K562 (cell line): ENCODE measurements around the gene ADIPOR1. TPM values are rescaled to one million over a fixed set of nuclear protein-coding genes. Genes with fewer than 3 reads are reported as not detected.

Experiments
- BHLHE40 ChIP-seq: IDR thresholded peaks from 2 replicates; pipeline ENCODE4 v1.6.1; 2011; ENCODE audit warnings: low read length, improper control_type of control experiment
- DMBX1 ChIP-seq: fragments of 250-450 bp; sonication (Bioruptor Pico); IDR thresholded peaks from 2 replicates; pipeline ENCODE4 v1.8.0; 2022; ENCODE audit warnings: inconsistent platforms, mild to moderate bottlenecking, moderate library complexity, borderline replicate concordance
- HIVEP1 ChIP-seq: fragments of 250-450 bp; sonication (Bioruptor Pico); IDR thresholded peaks from 2 replicates; pipeline ENCODE4 v1.4.0; 2020; ENCODE audit warnings: mild to moderate bottlenecking
- MIER1 ChIP-seq: fragments of 450-650 bp; IDR thresholded peaks from 2 replicates; pipeline ENCODE4 v1.6.1; 2016; ENCODE audit warnings: antibody characterized with exemption, mild to moderate bottlenecking, low read depth
- NCOA1 ChIP-seq: fragments of 450-650 bp; IDR thresholded peaks from 2 replicates; pipeline ENCODE4 v1.6.1; 2016; ENCODE audit warnings: low read depth
- NCOA4 ChIP-seq: fragments of 450-650 bp; IDR thresholded peaks from 2 replicates; pipeline ENCODE4 v1.6.1; 2018; ENCODE audit warnings: mild to moderate bottlenecking; ENCODE audit not compliant: partially characterized antibody
- NONO ChIP-seq, 2 experiments: fragments of 200-400 bp in 1 of 2; fragments of 450-650 bp in 1 of 2; formaldehyde crosslinking in 1 of 2; IDR thresholded peaks; 2 replicates each; pipeline ENCODE4 v1.6.1; 2017; ENCODE audit warnings: low read depth in 2 of 2, mild to moderate bottlenecking in 2 of 2, moderate library complexity in 2 of 2, low read length in 1 of 2
- SIN3A ChIP-seq, 2 experiments: fragments of 150-350 bp in 1 of 2; IDR thresholded peaks; 2 replicates each; pipeline ENCODE4 v1.6.1; 2011 to 2016; ENCODE audit warnings: borderline replicate concordance in 2 of 2, low read depth in 2 of 2, low read length in 2 of 2, mild to moderate bottlenecking in 2 of 2, moderate library complexity in 2 of 2; ENCODE audit not compliant: control insufficient read depth in 1 of 2
- ZKSCAN1 ChIP-seq: fragments of 150-350 bp; IDR thresholded peaks from 2 replicates; pipeline ENCODE4 v1.6.1; 2016; ENCODE audit warnings: low read depth, low read length
- ZNF507 ChIP-seq: conservative IDR thresholded peaks from 2 replicates; pipeline ENCODE4 v1.6.1; 2017; ENCODE audit warnings: missing genetic modification characterization, missing compliant biosample characterization
- ZNF695 ChIP-seq: fragments of 450-650 bp; formaldehyde crosslinking; IDR thresholded peaks from 2 replicates; pipeline ENCODE4 v1.4.0; 2020; ENCODE audit warnings: mild to moderate bottlenecking, moderate library complexity
- ZNF780A ChIP-seq: fragments of 250-450 bp; sonication (Bioruptor Pico); IDR thresholded peaks from 2 replicates; pipeline ENCODE4 v1.5.0; 2021; ENCODE audit warnings: mild to moderate bottlenecking
- polyA plus RNA-seq, 8 experiments: library from polyadenylated mRNA; depleted of rRNA in 4 of 8; stranded (reverse) in 5 of 8; unstranded in 3 of 8; fragments of >200 nt; fragmentation: Nextera tagmentation in 2 of 8; fragmentation: Illumina TruSeq in 1 of 8; extraction: Ambion mirVana in 2 of 8; extraction: Trizol in 1 of 8; gene quantifications; 2 replicates each; pipeline versions ENCODE4 v1.2.1 to v1.2.3, GENCODE V29; 2011 to 2014; ENCODE audit warnings: inconsistent platforms in 1 of 8, missing spikeins in 1 of 8
- total RNA-seq, 7 experiments: library from RNA; depleted of rRNA in 6 of 7; stranded (reverse); fragments of >200 nt in 6 of 7; fragmentation: Illumina TruSeq in 2 of 7; extraction: Trizol in 2 of 7; gene quantifications; 2 replicates each; pipeline versions ENCODE4 v1.2.1 to v1.2.3, GENCODE V29; 2011 to 2021; ENCODE audit warnings: low replicate concordance in 1 of 7
- TF ChIP-seq, protein P1 (sequence below), 3 experiments: IDR thresholded peaks in 2 of 3; conservative IDR thresholded peaks in 1 of 3; 2 replicates each; pipeline ENCODE4 v1.5.1; 2011 to 2012; ENCODE audit warnings: low read length in 3 of 3, mild to moderate bottlenecking in 3 of 3, control low read depth in 2 of 3, improper control_type of control experiment in 1 of 3, inconsistent platforms in 1 of 3, low read depth in 1 of 3, mixed read lengths in 1 of 3, moderate library complexity in 1 of 3; ENCODE audit not compliant: insufficient read depth in 2 of 3
- TF ChIP-seq, protein P2 (sequence below), 2 experiments: fragments of 150-350 bp in 1 of 2; IDR thresholded peaks; 2 replicates each; pipeline ENCODE4 v1.6.1; 2012 to 2016; ENCODE audit warnings: low read depth in 2 of 2, low read length in 2 of 2, mild to moderate bottlenecking in 1 of 2, moderate library complexity in 1 of 2
- TF ChIP-seq, protein P3 (sequence below), 3 experiments: fragments of 200-800 bp in 1 of 3; fragments of 250-450 bp in 1 of 3; fragments of 450-650 bp in 1 of 3; sonication (Bioruptor Pico) in 1 of 3; sonication (Bioruptor generic) in 1 of 3; formaldehyde crosslinking in 1 of 3; IDR thresholded peaks; 2 replicates each; pipeline versions ENCODE4 v1.6.1 to v1.8.0; 2016 to 2022; ENCODE audit warnings: mild to moderate bottlenecking in 2 of 3, missing genetic modification characterization in 2 of 3, missing compliant biosample characterization in 1 of 3, moderate library complexity in 1 of 3
- TF ChIP-seq, protein P4 (sequence below): sonication (generic); formaldehyde crosslinking; IDR thresholded peaks from 2 replicates; pipeline ENCODE4 v1.8.0; 2022; ENCODE audit warnings: missing genetic modification reagents, mild to moderate bottlenecking, moderate library complexity, borderline replicate concordance

Gene ADIPOR1
- total and polyA plus RNA-seq, 9 of the 15 experiments (the other 6 are each of a cell fraction or from before 2014, with no cell fraction given), result 29.0 to 217 (median 100) TPM

DNA sequence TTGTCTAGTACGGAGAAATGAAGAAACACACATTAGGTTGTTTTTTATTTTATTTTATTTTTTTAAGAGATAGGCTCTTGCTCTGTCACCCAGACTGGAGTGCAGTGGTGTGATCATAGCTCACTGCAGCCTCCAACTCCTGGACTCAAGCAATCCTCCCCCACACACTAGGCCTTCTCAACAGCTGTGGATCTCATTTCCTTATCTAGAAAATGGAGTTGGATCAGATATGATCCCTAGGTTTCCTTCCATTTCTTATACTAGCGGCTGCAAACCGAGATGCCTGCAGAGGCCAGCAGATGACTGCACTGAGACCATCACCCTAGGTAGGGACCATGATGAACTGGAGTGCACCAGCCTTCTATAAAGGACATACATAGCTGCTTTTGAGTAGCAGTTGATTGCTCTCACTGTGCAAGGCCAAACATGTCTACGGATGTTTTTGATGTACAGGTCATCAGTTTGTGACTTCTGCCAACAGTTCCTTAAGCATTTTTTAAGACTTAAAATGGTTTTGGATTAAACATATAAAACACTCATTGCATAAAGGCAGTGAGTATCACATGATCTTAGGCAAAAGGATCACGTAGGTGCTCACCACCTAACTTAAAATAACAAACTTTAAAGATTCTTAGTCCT lies 19.7 kb downstream of the ADIPOR1 start (continued):
- TF ChIP-seq, protein P1, sequence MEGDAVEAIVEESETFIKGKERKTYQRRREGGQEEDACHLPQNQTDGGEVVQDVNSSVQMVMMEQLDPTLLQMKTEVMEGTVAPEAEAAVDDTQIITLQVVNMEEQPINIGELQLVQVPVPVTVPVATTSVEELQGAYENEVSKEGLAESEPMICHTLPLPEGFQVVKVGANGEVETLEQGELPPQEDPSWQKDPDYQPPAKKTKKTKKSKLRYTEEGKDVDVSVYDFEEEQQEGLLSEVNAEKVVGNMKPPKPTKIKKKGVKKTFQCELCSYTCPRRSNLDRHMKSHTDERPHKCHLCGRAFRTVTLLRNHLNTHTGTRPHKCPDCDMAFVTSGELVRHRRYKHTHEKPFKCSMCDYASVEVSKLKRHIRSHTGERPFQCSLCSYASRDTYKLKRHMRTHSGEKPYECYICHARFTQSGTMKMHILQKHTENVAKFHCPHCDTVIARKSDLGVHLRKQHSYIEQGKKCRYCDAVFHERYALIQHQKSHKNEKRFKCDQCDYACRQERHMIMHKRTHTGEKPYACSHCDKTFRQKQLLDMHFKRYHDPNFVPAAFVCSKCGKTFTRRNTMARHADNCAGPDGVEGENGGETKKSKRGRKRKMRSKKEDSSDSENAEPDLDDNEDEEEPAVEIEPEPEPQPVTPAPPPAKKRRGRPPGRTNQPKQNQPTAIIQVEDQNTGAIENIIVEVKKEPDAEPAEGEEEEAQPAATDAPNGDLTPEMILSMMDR (IDR thresholded peaks at IDR 0.05 in 2 of 3, conservative IDR thresholded peaks at IDR 0.05 in 1 of 3; ENCODE audit: insufficient read depth in 2 of 3, low read depth in 1 of 3, low read length in 3 of 3), result peak; percentile 47 to 75 (median 51); a peak in 5 of 6 replicates
- TF ChIP-seq NCOA1, result 0 out of 2 replicates have a peak, but pooled peaks have one; percentile 21
- TF ChIP-seq NONO (IDR thresholded peaks at IDR 0.05; ENCODE audit: low read depth in 2 of 2, low read length in 1 of 2), result no peak
- TF ChIP-seq MIER1, result no peak
- no peak for TF ChIP-seq SIN3A (IDR thresholded peaks at IDR 0.05; ENCODE audit: borderline replicate concordance in 2 of 2, control insufficient read depth in 1 of 2, low read depth in 2 of 2, low read length in 2 of 2)
- TF ChIP-seq, protein P2, sequence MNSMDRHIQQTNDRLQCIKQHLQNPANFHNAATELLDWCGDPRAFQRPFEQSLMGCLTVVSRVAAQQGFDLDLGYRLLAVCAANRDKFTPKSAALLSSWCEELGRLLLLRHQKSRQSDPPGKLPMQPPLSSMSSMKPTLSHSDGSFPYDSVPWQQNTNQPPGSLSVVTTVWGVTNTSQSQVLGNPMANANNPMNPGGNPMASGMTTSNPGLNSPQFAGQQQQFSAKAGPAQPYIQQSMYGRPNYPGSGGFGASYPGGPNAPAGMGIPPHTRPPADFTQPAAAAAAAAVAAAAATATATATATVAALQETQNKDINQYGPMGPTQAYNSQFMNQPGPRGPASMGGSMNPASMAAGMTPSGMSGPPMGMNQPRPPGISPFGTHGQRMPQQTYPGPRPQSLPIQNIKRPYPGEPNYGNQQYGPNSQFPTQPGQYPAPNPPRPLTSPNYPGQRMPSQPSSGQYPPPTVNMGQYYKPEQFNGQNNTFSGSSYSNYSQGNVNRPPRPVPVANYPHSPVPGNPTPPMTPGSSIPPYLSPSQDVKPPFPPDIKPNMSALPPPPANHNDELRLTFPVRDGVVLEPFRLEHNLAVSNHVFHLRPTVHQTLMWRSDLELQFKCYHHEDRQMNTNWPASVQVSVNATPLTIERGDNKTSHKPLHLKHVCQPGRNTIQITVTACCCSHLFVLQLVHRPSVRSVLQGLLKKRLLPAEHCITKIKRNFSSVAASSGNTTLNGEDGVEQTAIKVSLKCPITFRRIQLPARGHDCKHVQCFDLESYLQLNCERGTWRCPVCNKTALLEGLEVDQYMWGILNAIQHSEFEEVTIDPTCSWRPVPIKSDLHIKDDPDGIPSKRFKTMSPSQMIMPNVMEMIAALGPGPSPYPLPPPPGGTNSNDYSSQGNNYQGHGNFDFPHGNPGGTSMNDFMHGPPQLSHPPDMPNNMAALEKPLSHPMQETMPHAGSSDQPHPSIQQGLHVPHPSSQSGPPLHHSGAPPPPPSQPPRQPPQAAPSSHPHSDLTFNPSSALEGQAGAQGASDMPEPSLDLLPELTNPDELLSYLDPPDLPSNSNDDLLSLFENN (IDR thresholded peaks at IDR 0.05; ENCODE audit: low read depth in 2 of 2, low read length in 2 of 2), result 0 out of 4 replicates have a peak, but pooled peaks of 1 of the 2 experiments have one; percentile 64
- TF ChIP-seq ZNF507 (tag), result no peak
- TF ChIP-seq NCOA4, result no peak
- TF ChIP-seq ZKSCAN1, result peak; percentile 76; the same call in 1 of the 2 replicates
- TF ChIP-seq, protein P3, sequence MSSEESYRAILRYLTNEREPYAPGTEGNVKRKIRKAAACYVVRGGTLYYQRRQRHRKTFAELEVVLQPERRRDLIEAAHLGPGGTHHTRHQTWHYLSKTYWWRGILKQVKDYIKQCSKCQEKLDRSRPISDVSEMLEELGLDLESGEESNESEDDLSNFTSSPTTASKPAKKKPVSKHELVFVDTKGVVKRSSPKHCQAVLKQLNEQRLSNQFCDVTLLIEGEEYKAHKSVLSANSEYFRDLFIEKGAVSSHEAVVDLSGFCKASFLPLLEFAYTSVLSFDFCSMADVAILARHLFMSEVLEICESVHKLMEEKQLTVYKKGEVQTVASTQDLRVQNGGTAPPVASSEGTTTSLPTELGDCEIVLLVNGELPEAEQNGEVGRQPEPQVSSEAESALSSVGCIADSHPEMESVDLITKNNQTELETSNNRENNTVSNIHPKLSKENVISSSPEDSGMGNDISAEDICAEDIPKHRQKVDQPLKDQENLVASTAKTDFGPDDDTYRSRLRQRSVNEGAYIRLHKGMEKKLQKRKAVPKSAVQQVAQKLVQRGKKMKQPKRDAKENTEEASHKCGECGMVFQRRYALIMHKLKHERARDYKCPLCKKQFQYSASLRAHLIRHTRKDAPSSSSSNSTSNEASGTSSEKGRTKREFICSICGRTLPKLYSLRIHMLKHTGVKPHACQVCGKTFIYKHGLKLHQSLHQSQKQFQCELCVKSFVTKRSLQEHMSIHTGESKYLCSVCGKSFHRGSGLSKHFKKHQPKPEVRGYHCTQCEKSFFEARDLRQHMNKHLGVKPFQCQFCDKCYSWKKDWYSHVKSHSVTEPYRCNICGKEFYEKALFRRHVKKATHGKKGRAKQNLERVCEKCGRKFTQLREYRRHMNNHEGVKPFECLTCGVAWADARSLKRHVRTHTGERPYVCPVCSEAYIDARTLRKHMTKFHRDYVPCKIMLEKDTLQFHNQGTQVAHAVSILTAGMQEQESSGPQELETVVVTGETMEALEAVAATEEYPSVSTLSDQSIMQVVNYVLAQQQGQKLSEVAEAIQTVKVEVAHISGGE (CRISPR knock-in tag; IDR thresholded peaks at IDR 0.05), result 0 out of 6 replicates have a peak, but pooled peaks of 1 of the 3 experiments have one; percentile 9
- peak; percentile 36; the same call in 1 of the 2 replicates for TF ChIP-seq BHLHE40
- TF ChIP-seq ZNF780A (CRISPR knock-in tag), result no peak
- TF ChIP-seq, protein P4, sequence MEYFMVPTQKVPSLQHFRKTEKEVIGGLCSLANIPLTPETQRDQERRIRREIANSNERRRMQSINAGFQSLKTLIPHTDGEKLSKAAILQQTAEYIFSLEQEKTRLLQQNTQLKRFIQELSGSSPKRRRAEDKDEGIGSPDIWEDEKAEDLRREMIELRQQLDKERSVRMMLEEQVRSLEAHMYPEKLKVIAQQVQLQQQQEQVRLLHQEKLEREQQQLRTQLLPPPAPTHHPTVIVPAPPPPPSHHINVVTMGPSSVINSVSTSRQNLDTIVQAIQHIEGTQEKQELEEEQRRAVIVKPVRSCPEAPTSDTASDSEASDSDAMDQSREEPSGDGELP, result peak; percentile 95
- no peak for TF ChIP-seq ZNF695 (CRISPR knock-in tag)
- TF ChIP-seq DMBX1 (CRISPR knock-in tag), result no peak
- TF ChIP-seq HIVEP1, result no peak
